SK-N-SH treated with all-trans-retinoic acid at 6 μM for 48 hours (cell line): ENCODE data around the gene JSRP1.
A peak's percentile ranks its signal among the peaks of the same experiment; 100 is the strongest.

Experiments
- ATAC-seq: fragments of 200-7000 bp; cut with Tn5 transposase; 3 replicates; pipeline ENCODE4 v1.9.1; 2020; ENCODE audit warnings: mild to moderate bottlenecking, moderate library complexity
- ARNTL ChIP-seq: fragments of 450-650 bp; formaldehyde crosslinking; IDR thresholded peaks from 2 replicates; pipeline ENCODE4 v1.5.0; 2020; ENCODE audit warnings: low read depth, mild to moderate bottlenecking, moderate library complexity, borderline replicate concordance
- BACH2 ChIP-seq: fragments of 250-450 bp; sonication (Bioruptor Pico); IDR thresholded peaks from 2 replicates; pipeline ENCODE4 v1.9.0; 2021; ENCODE audit warnings: mild to moderate bottlenecking, borderline replicate concordance
- CREB5 ChIP-seq: fragments of 250-450 bp; sonication (Bioruptor Pico); IDR thresholded peaks from 2 replicates; pipeline ENCODE4 v1.5.1; 2020; ENCODE audit warnings: low read depth, mild to moderate bottlenecking, moderate library complexity
- CSDC2 ChIP-seq: fragments of 250-450 bp; sonication (Bioruptor Pico); IDR thresholded peaks from 2 replicates; pipeline ENCODE4 v1.5.0; 2020; ENCODE audit warnings: mild to moderate bottlenecking, moderate library complexity
- CSRNP3 ChIP-seq: fragments of 250-450 bp; sonication (Bioruptor Pico); IDR thresholded peaks from 2 replicates; pipeline ENCODE4 v1.5.1; 2021; ENCODE audit warnings: mild to moderate bottlenecking, moderate library complexity
- ESRRG ChIP-seq: fragments of 250-450 bp; sonication (Bioruptor Pico); IDR thresholded peaks from 2 replicates; pipeline ENCODE4 v1.6.1; 2021; ENCODE audit warnings: mild to moderate bottlenecking
- GLIS3 ChIP-seq: fragments of 250-450 bp; sonication (Bioruptor Pico); IDR thresholded peaks from 2 replicates; pipeline ENCODE4 v1.5.0; 2020; ENCODE audit warnings: mild to moderate bottlenecking, moderate library complexity
- ISL1 ChIP-seq: fragments of 250-450 bp; sonication (Bioruptor Pico); IDR thresholded peaks from 2 replicates; pipeline ENCODE4 v2.1.2; 2022; ENCODE audit warnings: mild to moderate bottlenecking, moderate library complexity
- OSR1 ChIP-seq: fragments of 250-450 bp; sonication (Bioruptor Pico); IDR thresholded peaks from 2 replicates; pipeline ENCODE4 v1.8.0; 2022; ENCODE audit warnings: moderate library complexity, mild to moderate bottlenecking, inconsistent platforms
- PATZ1 ChIP-seq: fragments of 250-450 bp; sonication (Bioruptor Pico); IDR thresholded peaks from 2 replicates; pipeline ENCODE4 v1.8.0; 2020; ENCODE audit warnings: mild to moderate bottlenecking, moderate library complexity, borderline replicate concordance
- POU6F1 ChIP-seq: fragments of 250-450 bp; sonication (Bioruptor Pico); IDR thresholded peaks from 2 replicates; pipeline ENCODE4 v1.8.0; 2021; ENCODE audit warnings: low read depth, mild to moderate bottlenecking, moderate library complexity, borderline replicate concordance
- PPARA ChIP-seq: fragments of 250-450 bp; sonication (Bioruptor Pico); IDR thresholded peaks from 2 replicates; pipeline ENCODE4 v1.5.0; 2020; ENCODE audit warnings: mild to moderate bottlenecking, borderline replicate concordance
- SNAI2 ChIP-seq: fragments of 250-450 bp; sonication (Bioruptor Pico); IDR thresholded peaks from 2 replicates; pipeline ENCODE4 v1.5.0; 2020; ENCODE audit warnings: mild to moderate bottlenecking, moderate library complexity
- TCF4 ChIP-seq: fragments of 250-450 bp; sonication (Bioruptor Pico); IDR thresholded peaks from 2 replicates; pipeline ENCODE4 v1.8.0; 2021; ENCODE audit warnings: mild to moderate bottlenecking, moderate library complexity, borderline replicate concordance
- TOX ChIP-seq: fragments of 250-450 bp; sonication (Bioruptor Pico); IDR thresholded peaks from 2 replicates; pipeline ENCODE4 v1.8.0; 2021; ENCODE audit warnings: mild to moderate bottlenecking, moderate library complexity, borderline replicate concordance
- TSHZ2 ChIP-seq: fragments of 250-450 bp; sonication (Bioruptor Pico); IDR thresholded peaks from 2 replicates; pipeline ENCODE4 v1.5.0; 2020; ENCODE audit warnings: mild to moderate bottlenecking, moderate library complexity
- ZC3H10 ChIP-seq: fragments of 250-450 bp; sonication (Bioruptor Pico); IDR thresholded peaks from 2 replicates; pipeline ENCODE4 v1.5.1; 2021; ENCODE audit warnings: mild to moderate bottlenecking, moderate library complexity
- ZFP3 ChIP-seq: fragments of 250-450 bp; sonication (Bioruptor Pico); IDR thresholded peaks from 2 replicates; pipeline ENCODE4 v1.5.0; 2020; ENCODE audit warnings: mild to moderate bottlenecking, moderate library complexity
- ZFP30 ChIP-seq: fragments of 450-650 bp; formaldehyde crosslinking; IDR thresholded peaks from 2 replicates; pipeline ENCODE4 v1.5.0; 2022; ENCODE audit warnings: mild to moderate bottlenecking, moderate library complexity
- ZNF565 ChIP-seq: fragments of 450-650 bp; formaldehyde crosslinking; conservative IDR thresholded peaks from 2 replicates; pipeline ENCODE4 v1.5.0; 2020; ENCODE audit warnings: low read depth, mild to moderate bottlenecking, moderate library complexity
- ZNF70 ChIP-seq: fragments of 450-650 bp; formaldehyde crosslinking; IDR thresholded peaks from 2 replicates; pipeline ENCODE4 v1.5.0; 2020; ENCODE audit warnings: mild to moderate bottlenecking, moderate library complexity
- ZNF8 ChIP-seq: fragments of 450-650 bp; formaldehyde crosslinking; IDR thresholded peaks from 2 replicates; pipeline ENCODE4 v1.5.0; 2020; ENCODE audit warnings: mild to moderate bottlenecking, moderate library complexity

JSRP1 gene

GRCh38 chr19:2221250-2221831 is 34.9 kb downstream of the JSRP1 start:
- TF ChIP-seq PATZ1 (CRISPR knock-in tag) (no peak), ESRRG (CRISPR knock-in tag) (no peak), GLIS3 (CRISPR knock-in tag) (no peak), CSDC2 (CRISPR knock-in tag) (no peak), CSRNP3 (CRISPR knock-in tag) (no peak), ZFP3 (CRISPR knock-in tag) (no peak), ZC3H10 (CRISPR knock-in tag) (no peak), ISL1 (CRISPR knock-in tag) (no peak), ZNF565 (CRISPR knock-in tag) (no peak), CREB5 (CRISPR knock-in tag) (no peak), TOX (CRISPR knock-in tag) (no peak), SNAI2 (CRISPR knock-in tag) (no peak)
- peak; percentile 13; the same call in 1 of the 3 replicates for ATAC-seq

GRCh38 chr19:2219726-2220125 is 36.5 kb downstream of the JSRP1 start:
- TF ChIP-seq ARNTL (CRISPR knock-in tag) (no peak), TCF4 (CRISPR knock-in tag) (no peak), ZNF70 (CRISPR knock-in tag) (no peak), SNAI2 (CRISPR knock-in tag) (no peak)
- no peak for ATAC-seq

- no peak for ATAC-seq
- TF ChIP-seq ZNF565 (CRISPR knock-in tag) (no peak), ZFP3 (CRISPR knock-in tag) (no peak), CSDC2 (CRISPR knock-in tag) (no peak), BACH2 (CRISPR knock-in tag) (no peak), CSRNP3 (CRISPR knock-in tag) (no peak), PATZ1 (CRISPR knock-in tag) (no peak), SNAI2 (CRISPR knock-in tag) (no peak), ZFP30 (CRISPR knock-in tag) (no peak), PPARA (no peak), ZNF70 (CRISPR knock-in tag) (no peak), OSR1 (no peak), TSHZ2 (no peak), ZNF8 (no peak), ESRRG (CRISPR knock-in tag) (no peak), ISL1 (CRISPR knock-in tag) (no peak), POU6F1 (no peak), TCF4 (CRISPR knock-in tag) (no peak)
Measured at GRCh38 chr19:2217591-2217990, 38.6 kb downstream of the JSRP1 start.
